Hepatocyte (in vitro differentiated cells): ENCODE measurements around the gene LPCAT3. TPM values are rescaled to one million over a fixed set of nuclear protein-coding genes. Genes with fewer than 3 reads are reported as not detected.

ENCODE experiments used
- DNase-seq: peaks from one replicate; pipeline ENCODE4 v3.0.0-alpha.2; 2016; ENCODE audit warnings: low spot score
- H2AFZ ChIP-seq: fragments of 200-600 bp; sonication (generic); 2 replicates; pipeline ENCODE4 v1.6.0; 2016; ENCODE audit warnings: antibody characterized with exemption, mild to moderate bottlenecking
- H3K27ac ChIP-seq: fragments of 200-600 bp; sonication (generic); 2 replicates; pipeline ENCODE4 v1.5.1; 2016; ENCODE audit warnings: mild to moderate bottlenecking
- H3K27me3 ChIP-seq: fragments of 200-600 bp; sonication (generic); 2 replicates; pipeline ENCODE4 v1.6.1; 2016
- H3K36me3 ChIP-seq: fragments of 200-600 bp; sonication (generic); replicated peaks from 2 replicates; pipeline ENCODE4 v1.5.1; 2016; ENCODE audit warnings: low read depth; ENCODE audit not compliant: insufficient read depth
- H3K4me1 ChIP-seq: fragments of 200-600 bp; sonication (generic); 2 replicates; pipeline ENCODE4 v1.5.1; 2016; ENCODE audit warnings: mild to moderate bottlenecking, moderate library complexity; ENCODE audit not compliant: insufficient read depth
- H3K4me2 ChIP-seq: fragments of 200-600 bp; sonication (generic); 2 replicates; pipeline ENCODE4 v1.6.0; 2016
- H3K4me3 ChIP-seq: fragments of 200-600 bp; sonication (generic); 2 replicates; pipeline ENCODE4 v1.5.1; 2016; ENCODE audit warnings: mild to moderate bottlenecking
- H3K79me2 ChIP-seq: fragments of 200-600 bp; sonication (generic); 2 replicates; pipeline ENCODE4 v1.6.0; 2017; ENCODE audit warnings: mild to moderate bottlenecking
- H3K9me2 ChIP-seq: fragments of 200-600 bp; sonication (generic); replicated peaks from 2 replicates; pipeline ENCODE4 v1.6.0; 2017; ENCODE audit warnings: mild to moderate bottlenecking; ENCODE audit not compliant: insufficient read depth
- H3K9me3 ChIP-seq: fragments of 200-600 bp; sonication (generic); 2 replicates; pipeline ENCODE4 v1.5.1; 2016; ENCODE audit warnings: low read depth, mild to moderate bottlenecking
- H4K20me1 ChIP-seq: fragments of 200-600 bp; sonication (generic); 2 replicates; pipeline ENCODE4 v1.6.0; 2016; ENCODE audit warnings: mild to moderate bottlenecking; ENCODE audit not compliant: insufficient read depth, poor library complexity, severe bottlenecking
- CTCF ChIP-seq: fragments of 200-600 bp; sonication (generic); IDR thresholded peaks from 2 replicates; pipeline ENCODE4 v1.5.1; 2016; ENCODE audit warnings: antibody characterized with exemption, mild to moderate bottlenecking; ENCODE audit not compliant: poor library complexity
- EZH2 ChIP-seq: fragments of 200-600 bp; sonication (generic); IDR thresholded peaks from 2 replicates; pipeline ENCODE4 v1.6.1; 2016; ENCODE audit warnings: antibody characterized with exemption, mild to moderate bottlenecking, borderline replicate concordance
- EZH2phosphoT487 ChIP-seq: fragments of 200-600 bp; sonication (generic); IDR thresholded peaks from one replicate; pipeline ENCODE4 v1.6.1; 2018; ENCODE audit warnings: antibody characterized with exemption, mild to moderate bottlenecking, low read depth, moderate library complexity; ENCODE audit not compliant: unreplicated experiment, severe bottlenecking
- WGBS: methylation state at CpG from one replicate; pipeline ENCODE4 v1.1.6; 2016; ENCODE audit warnings: low lambda C conversion rate; ENCODE audit errors: missing lambda C conversion rate; 5-methylcytosine and 5-hydroxymethylcytosine counted together
- polyA plus RNA-seq: library from polyadenylated mRNA; unstranded; fragments of >200 nt; fragmentation: Nextera tagmentation; extraction: Ambion mirVana; gene quantifications from 2 replicates; pipeline ENCODE4 v1.2.1, GENCODE V29; 2016
- total RNA-seq: library from RNA; depleted of rRNA; stranded (reverse); fragments of >200 nt; gene quantifications from 2 replicates; pipeline ENCODE4 v1.2.3, GENCODE V29; 2014

The LPCAT3 gene
- total and polyA plus RNA-seq, 2 experiments from 2014 or later = 78.6 to 119 TPM

- H3K9me3 ChIP-seq = no peaks in the 10 kb centered on the region
- DNase-seq = peak; percentile 96
- H4K20me1 ChIP-seq = no peaks in the 10 kb centered on the region
- peaks cover 21% of the 10 kb centered on the region for H3K79me2 ChIP-seq
- no peaks in the 10 kb centered on the region for H3K36me3 ChIP-seq
- no peaks in the 10 kb centered on the region for H3K27me3 ChIP-seq
- peak overlapping the region; percentile 42 for H2AFZ ChIP-seq
- peak overlapping the region; percentile 48 for H3K4me3 ChIP-seq
- peak overlapping the region; percentile 88 for H3K4me2 ChIP-seq
- TF ChIP-seq EZH2phosphoT487 (no peak), CTCF (peak; percentile 81)
- H3K9me2 ChIP-seq = no peaks in the 10 kb centered on the region
- 4% methylated on average over 48 of the region's 48 CpGs for WGBS
- H3K4me1 ChIP-seq = peaks cover 19% of the 10 kb centered on the region
- peak overlapping the region; percentile 81 for H3K27ac ChIP-seq
Measured at GRCh38 chr12:6944381-6945186, 73.7 kb downstream of the LPCAT3 start.

GRCh38 chr12:6943722-6944380, 74.4 kb downstream of the LPCAT3 start, which contains the start of the genes C12orf57 and RNU7-1:
C12orf57 (plus strand) TSS chr12:6944022; CDS start chr12:6944122, 100 bp downstream.
RNU7-1 (plus strand) TSS chr12:6943816.
- peak within 1 kb of the TSS; percentile 42 for H2AFZ ChIP-seq
- H3K9me3 ChIP-seq = no peaks in the 10 kb centered on the region
- WGBS = under 1% methylated on average over 31 of the region's 31 CpGs
- H3K4me1 ChIP-seq = peaks cover 19% of the 10 kb centered on the region
- no peaks in the 10 kb centered on the region for H3K36me3 ChIP-seq
- H3K9me2 ChIP-seq = no peaks in the 10 kb centered on the region
- H3K4me2 ChIP-seq = peak within 1 kb of the TSS; percentile 88
- no peaks in the 10 kb centered on the region for H3K27me3 ChIP-seq
- peaks cover 28% of the 10 kb centered on the region for H3K79me2 ChIP-seq
- peak; percentile 89 for DNase-seq
- no peaks in the 10 kb centered on the region for H4K20me1 ChIP-seq
- peak within 1 kb of the TSS; percentile 81 for H3K27ac ChIP-seq
- peak within 1 kb of the TSS; percentile 48 for H3K4me3 ChIP-seq
- TF ChIP-seq CTCF = no peak

GRCh38 chr12:6943389-6943721, 74.9 kb downstream of the LPCAT3 start:
- Histone ChIP-seq H3K9me3 (no peaks in the 10 kb centered on the region), H3K9me2 (no peaks in the 10 kb centered on the region), H3K4me1 (peaks cover 19% of the 10 kb centered on the region), H3K4me3 (no peak overlapping the region), H3K79me2 (peaks cover 33% of the 10 kb centered on the region), H3K36me3 (no peaks in the 10 kb centered on the region), H3K27ac (peak overlapping the region; percentile 81), H2AFZ (no peak overlapping the region), H3K4me2 (peak overlapping the region; percentile 88), H3K27me3 (no peaks in the 10 kb centered on the region), H4K20me1 (no peaks in the 10 kb centered on the region)
- TF ChIP-seq EZH2phosphoT487 (no peak), CTCF (no peak), EZH2 (no peak)
- WGBS = 3% methylated on average over 13 of the region's 13 CpGs
- peak; percentile 91 for DNase-seq
